ENCODE data around the gene HMGCS1.

- no peak for TF ChIP-seq EZH2 (IDR thresholded peaks at IDR 0.05; ENCODE audit: insufficient read depth, poor library complexity, severe bottlenecking)
- TF ChIP-seq EZH2phosphoT487 (IDR thresholded peaks at IDR 0.05; ENCODE audit: insufficient read depth, low read depth) = no peak
These were observed 1.5 kb upstream of the HMGCS1 start for GRCh38 chr5:43314724-43315123.

Measured in GM23248 (cell line).